HepG2 (cell line): ENCODE results near the gene C20orf202. TPM values are rescaled to one million over a fixed set of nuclear protein-coding genes. Genes with fewer than 3 reads are reported as not detected.
A peak's percentile ranks its signal among the peaks of the same experiment; 100 is the strongest.

Experiments
- HOMEZ ChIP-seq: IDR thresholded peaks from 2 replicates; pipeline ENCODE4 v1.6.1; 2016; ENCODE audit warnings: low read depth
- NR3C1 ChIP-seq: sonication (generic); formaldehyde crosslinking; IDR thresholded peaks from 2 replicates; pipeline ENCODE4 v1.4.0; 2020; ENCODE audit warnings: missing genetic modification reagents
- POLR2AphosphoS5 ChIP-seq: IDR thresholded peaks from 2 replicates; pipeline ENCODE4 v1.6.1; 2012; ENCODE audit warnings: low read depth, low read length
- SNRNP70 ChIP-seq: fragments of 200-400 bp; formaldehyde crosslinking; IDR thresholded peaks from 2 replicates; pipeline ENCODE4 v1.6.1; 2017; ENCODE audit warnings: mild to moderate bottlenecking, low read depth, low read length, moderate library complexity
- ZBTB25 ChIP-seq: IDR thresholded peaks from 2 replicates; pipeline ENCODE4 v1.6.1; 2018; ENCODE audit warnings: missing genetic modification reagents
- ZBTB37 ChIP-seq: sonication (generic); formaldehyde crosslinking; IDR thresholded peaks from 2 replicates; pipeline ENCODE4 v1.4.0; 2020; ENCODE audit warnings: mild to moderate bottlenecking, missing genetic modification reagents
- ZFP36 ChIP-seq: fragments of 150-350 bp; IDR thresholded peaks from 2 replicates; pipeline ENCODE4 v1.6.1; 2018; ENCODE audit warnings: borderline replicate concordance, low read length, low read depth; ENCODE audit not compliant: partially characterized antibody
- ZIK1 ChIP-seq: sonication (generic); formaldehyde crosslinking; IDR thresholded peaks from 2 replicates; pipeline ENCODE4 v1.5.0; 2020; ENCODE audit warnings: mild to moderate bottlenecking, low read depth, missing genetic modification reagents, borderline replicate concordance
- ZNF20 ChIP-seq: sonication (generic); formaldehyde crosslinking; IDR thresholded peaks from 2 replicates; pipeline ENCODE4 v1.4.0; 2020; ENCODE audit warnings: mild to moderate bottlenecking, moderate library complexity, missing genetic modification reagents
- ZNF263 ChIP-seq: sonication (generic); formaldehyde crosslinking; IDR thresholded peaks from 2 replicates; pipeline ENCODE4 v1.4.0; 2020; ENCODE audit warnings: missing genetic modification reagents
- ZNF337 ChIP-seq: sonication (generic); formaldehyde crosslinking; IDR thresholded peaks from 2 replicates; pipeline ENCODE4 v1.5.1; 2020; ENCODE audit warnings: missing genetic modification reagents, low read depth, mild to moderate bottlenecking, borderline replicate concordance
- polyA plus RNA-seq, 8 experiments: library from polyadenylated mRNA; depleted of rRNA in 3 of 8; stranded (reverse) in 7 of 8; unstranded in 1 of 8; fragments of >200 nt; fragmentation: Illumina TruSeq in 4 of 8; extraction: Trizol in 4 of 8; gene quantifications; 2 replicates each; pipeline versions ENCODE4 v1.2.1 to v1.2.3, GENCODE V29; 2011 to 2016; ENCODE audit warnings: low read depth in 4 of 8, missing spikeins in 1 of 8, mixed read lengths in 1 of 8; ENCODE audit not compliant: insufficient read depth in 1 of 8
- total RNA-seq, 5 experiments: library from RNA; depleted of rRNA; stranded (reverse); fragments of >200 nt; fragmentation: Illumina TruSeq; extraction: Trizol; gene quantifications; 2 replicates each; pipeline ENCODE4 v1.2.3, GENCODE V29; 2016; ENCODE audit warnings: low read depth in 1 of 5
- TF ChIP-seq, protein P1 (sequence below): sonication (generic); formaldehyde crosslinking; IDR thresholded peaks from 2 replicates; pipeline ENCODE4 v1.5.0; 2020; ENCODE audit warnings: missing genetic modification reagents
- TF ChIP-seq, protein P2 (sequence below): sonication (generic); formaldehyde crosslinking; IDR thresholded peaks from 2 replicates; pipeline ENCODE4 v1.4.0; 2020; ENCODE audit warnings: mild to moderate bottlenecking, missing genetic modification reagents
- TF ChIP-seq, protein P3 (sequence below): sonication (generic); formaldehyde crosslinking; IDR thresholded peaks from 2 replicates; pipeline ENCODE4 v1.5.1; 2020; ENCODE audit warnings: mild to moderate bottlenecking, missing genetic modification reagents, moderate library complexity
- TF ChIP-seq, protein P4 (sequence below): sonication (generic); formaldehyde crosslinking; IDR thresholded peaks from 2 replicates; pipeline ENCODE4 v1.4.0; 2020; ENCODE audit warnings: missing genetic modification reagents

C20orf202 gene
- total and polyA plus RNA-seq, 2 of the 13 experiments (the other 11 are each of a cell fraction or from before 2014, with no cell fraction given), result 0.20 to 1.2 TPM

GRCh38 chr20:1212607-1213396, 9.5 kb downstream of the C20orf202 start (continued):
- TF ChIP-seq, protein P1, sequence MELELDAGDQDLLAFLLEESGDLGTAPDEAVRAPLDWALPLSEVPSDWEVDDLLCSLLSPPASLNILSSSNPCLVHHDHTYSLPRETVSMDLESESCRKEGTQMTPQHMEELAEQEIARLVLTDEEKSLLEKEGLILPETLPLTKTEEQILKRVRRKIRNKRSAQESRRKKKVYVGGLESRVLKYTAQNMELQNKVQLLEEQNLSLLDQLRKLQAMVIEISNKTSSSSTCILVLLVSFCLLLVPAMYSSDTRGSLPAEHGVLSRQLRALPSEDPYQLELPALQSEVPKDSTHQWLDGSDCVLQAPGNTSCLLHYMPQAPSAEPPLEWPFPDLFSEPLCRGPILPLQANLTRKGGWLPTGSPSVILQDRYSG (CRISPR knock-in tag), result no peak
- TF ChIP-seq NR3C1 (CRISPR knock-in tag) (no peak), POLR2AphosphoS5 (no peak), ZNF263 (CRISPR knock-in tag) (no peak), ZBTB25 (CRISPR knock-in tag) (no peak), ZIK1 (0 out of 2 replicates have a peak, but pooled peaks have one; percentile 82), ZNF20 (CRISPR knock-in tag) (no peak), ZNF337 (CRISPR knock-in tag) (0 out of 2 replicates have a peak, but pooled peaks have one; percentile 46), ZFP36 (no peak), SNRNP70 (no peak), HOMEZ (CRISPR knock-in tag) (peak; percentile 45; the same call in 1 of the 2 replicates), ZBTB37 (CRISPR knock-in tag) (no peak)
- TF ChIP-seq, protein P2, sequence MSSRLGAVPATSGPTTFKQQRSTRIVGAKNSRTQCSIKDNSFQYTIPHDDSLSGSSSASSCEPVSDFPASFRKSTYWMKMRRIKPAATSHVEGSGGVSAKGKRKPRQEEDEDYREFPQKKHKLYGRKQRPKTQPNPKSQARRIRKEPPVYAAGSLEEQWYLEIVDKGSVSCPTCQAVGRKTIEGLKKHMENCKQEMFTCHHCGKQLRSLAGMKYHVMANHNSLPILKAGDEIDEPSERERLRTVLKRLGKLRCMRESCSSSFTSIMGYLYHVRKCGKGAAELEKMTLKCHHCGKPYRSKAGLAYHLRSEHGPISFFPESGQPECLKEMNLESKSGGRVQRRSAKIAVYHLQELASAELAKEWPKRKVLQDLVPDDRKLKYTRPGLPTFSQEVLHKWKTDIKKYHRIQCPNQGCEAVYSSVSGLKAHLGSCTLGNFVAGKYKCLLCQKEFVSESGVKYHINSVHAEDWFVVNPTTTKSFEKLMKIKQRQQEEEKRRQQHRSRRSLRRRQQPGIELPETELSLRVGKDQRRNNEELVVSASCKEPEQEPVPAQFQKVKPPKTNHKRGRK (CRISPR knock-in tag), result no peak
- TF ChIP-seq, protein P3, sequence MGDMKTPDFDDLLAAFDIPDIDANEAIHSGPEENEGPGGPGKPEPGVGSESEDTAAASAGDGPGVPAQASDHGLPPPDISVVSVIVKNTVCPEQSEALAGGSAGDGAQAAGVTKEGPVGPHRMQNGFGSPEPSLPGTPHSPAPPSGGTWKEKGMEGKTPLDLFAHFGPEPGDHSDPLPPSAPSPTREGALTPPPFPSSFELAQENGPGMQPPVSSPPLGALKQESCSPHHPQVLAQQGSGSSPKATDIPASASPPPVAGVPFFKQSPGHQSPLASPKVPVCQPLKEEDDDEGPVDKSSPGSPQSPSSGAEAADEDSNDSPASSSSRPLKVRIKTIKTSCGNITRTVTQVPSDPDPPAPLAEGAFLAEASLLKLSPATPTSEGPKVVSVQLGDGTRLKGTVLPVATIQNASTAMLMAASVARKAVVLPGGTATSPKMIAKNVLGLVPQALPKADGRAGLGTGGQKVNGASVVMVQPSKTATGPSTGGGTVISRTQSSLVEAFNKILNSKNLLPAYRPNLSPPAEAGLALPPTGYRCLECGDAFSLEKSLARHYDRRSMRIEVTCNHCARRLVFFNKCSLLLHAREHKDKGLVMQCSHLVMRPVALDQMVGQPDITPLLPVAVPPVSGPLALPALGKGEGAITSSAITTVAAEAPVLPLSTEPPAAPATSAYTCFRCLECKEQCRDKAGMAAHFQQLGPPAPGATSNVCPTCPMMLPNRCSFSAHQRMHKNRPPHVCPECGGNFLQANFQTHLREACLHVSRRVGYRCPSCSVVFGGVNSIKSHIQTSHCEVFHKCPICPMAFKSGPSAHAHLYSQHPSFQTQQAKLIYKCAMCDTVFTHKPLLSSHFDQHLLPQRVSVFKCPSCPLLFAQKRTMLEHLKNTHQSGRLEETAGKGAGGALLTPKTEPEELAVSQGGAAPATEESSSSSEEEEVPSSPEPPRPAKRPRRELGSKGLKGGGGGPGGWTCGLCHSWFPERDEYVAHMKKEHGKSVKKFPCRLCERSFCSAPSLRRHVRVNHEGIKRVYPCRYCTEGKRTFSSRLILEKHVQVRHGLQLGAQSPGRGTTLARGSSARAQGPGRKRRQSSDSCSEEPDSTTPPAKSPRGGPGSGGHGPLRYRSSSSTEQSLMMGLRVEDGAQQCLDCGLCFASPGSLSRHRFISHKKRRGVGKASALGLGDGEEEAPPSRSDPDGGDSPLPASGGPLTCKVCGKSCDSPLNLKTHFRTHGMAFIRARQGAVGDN, result peak; percentile 17; the same call in 1 of the 2 replicates
- TF ChIP-seq, protein P4, sequence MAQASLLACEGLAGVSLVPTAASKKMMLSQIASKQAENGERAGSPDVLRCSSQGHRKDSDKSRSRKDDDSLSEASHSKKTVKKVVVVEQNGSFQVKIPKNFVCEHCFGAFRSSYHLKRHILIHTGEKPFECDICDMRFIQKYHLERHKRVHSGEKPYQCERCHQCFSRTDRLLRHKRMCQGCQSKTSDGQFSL (CRISPR knock-in tag), result 0 out of 2 replicates have a peak, but pooled peaks have one; percentile 11
